Bronchial epithelial cell (primary cell): ENCODE data around the gene DOK6. TPM values are rescaled to one million over a fixed set of nuclear protein-coding genes. Genes with fewer than 3 reads are reported as not detected.

ENCODE experiments used
- DNase-seq: peaks from one replicate; pipeline ENCODE4 v3.0.0-alpha.2; 2010; ENCODE audit warnings: low read depth
- FAIRE-seq: peaks from 2 replicates; lab custom pipeline; 2011; peaks lifted over from hg19 to GRCh38; lab: Jason Lieb, UNC
- H3K27me3 ChIP-seq: 2 replicates; pipeline ENCODE4 v1.5.1; 2011; ENCODE audit warnings: low read length; ENCODE audit not compliant: control insufficient read depth, insufficient read depth
- H3K36me3 ChIP-seq: 2 replicates; pipeline ENCODE4 v1.5.1; 2011; ENCODE audit warnings: low read length; ENCODE audit not compliant: control insufficient read depth, insufficient read depth
- H3K4me3 ChIP-seq: 2 replicates; pipeline ENCODE4 v1.5.1; 2011; ENCODE audit warnings: mild to moderate bottlenecking, low read depth, low read length, control low read depth
- total RNA-seq: library from RNA; depleted of rRNA; stranded (reverse); fragments of >200 nt; gene quantifications from 2 replicates; pipeline ENCODE4 v1.2.1, GENCODE V29; 2014
- TF ChIP-seq, protein P1 (sequence below): IDR thresholded peaks from 2 replicates; pipeline ENCODE4 v1.5.1; 2011; ENCODE audit warnings: mild to moderate bottlenecking, moderate library complexity, low read length, control low read depth, inconsistent platforms; ENCODE audit not compliant: insufficient read depth, severe bottlenecking

The DOK6 gene
- total RNA-seq, 1 donor from 2014 or later = not detected

GRCh38 chr18:69686861-69687260 is 286.2 kb downstream of the DOK6 start:
- DNase-seq (no peak), FAIRE-seq (no peak)
- Histone ChIP-seq H3K27me3 (no peaks in the 10 kb centered on the region), H3K4me3 (no peak overlapping the region), H3K36me3 (no peaks in the 10 kb centered on the region)
- TF ChIP-seq, protein P1, sequence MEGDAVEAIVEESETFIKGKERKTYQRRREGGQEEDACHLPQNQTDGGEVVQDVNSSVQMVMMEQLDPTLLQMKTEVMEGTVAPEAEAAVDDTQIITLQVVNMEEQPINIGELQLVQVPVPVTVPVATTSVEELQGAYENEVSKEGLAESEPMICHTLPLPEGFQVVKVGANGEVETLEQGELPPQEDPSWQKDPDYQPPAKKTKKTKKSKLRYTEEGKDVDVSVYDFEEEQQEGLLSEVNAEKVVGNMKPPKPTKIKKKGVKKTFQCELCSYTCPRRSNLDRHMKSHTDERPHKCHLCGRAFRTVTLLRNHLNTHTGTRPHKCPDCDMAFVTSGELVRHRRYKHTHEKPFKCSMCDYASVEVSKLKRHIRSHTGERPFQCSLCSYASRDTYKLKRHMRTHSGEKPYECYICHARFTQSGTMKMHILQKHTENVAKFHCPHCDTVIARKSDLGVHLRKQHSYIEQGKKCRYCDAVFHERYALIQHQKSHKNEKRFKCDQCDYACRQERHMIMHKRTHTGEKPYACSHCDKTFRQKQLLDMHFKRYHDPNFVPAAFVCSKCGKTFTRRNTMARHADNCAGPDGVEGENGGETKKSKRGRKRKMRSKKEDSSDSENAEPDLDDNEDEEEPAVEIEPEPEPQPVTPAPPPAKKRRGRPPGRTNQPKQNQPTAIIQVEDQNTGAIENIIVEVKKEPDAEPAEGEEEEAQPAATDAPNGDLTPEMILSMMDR = no peak

GRCh38 chr18:69689121-69689759 is 288.6 kb downstream of the DOK6 start:
- no peak for FAIRE-seq
- H3K4me3 ChIP-seq = no peak overlapping the region

GRCh38 chr18:69691008-69691760 is 290.5 kb downstream of the DOK6 start:
- no peak for FAIRE-seq
- TF ChIP-seq, protein P1 = no peak
- no peak for DNase-seq
- Histone ChIP-seq H3K4me3 (no peak overlapping the region), H3K27me3 (no peaks in the 10 kb centered on the region), H3K36me3 (no peaks in the 10 kb centered on the region)

More at GRCh38 chr18:69689121-69689759, 288.6 kb downstream of the DOK6 start:
- Histone ChIP-seq H3K27me3 (no peaks in the 10 kb centered on the region), H3K36me3 (no peaks in the 10 kb centered on the region)
- no peak for DNase-seq
- TF ChIP-seq, protein P1 = no peak

GRCh38 chr18:69697069-69697468 is 296.4 kb downstream of the DOK6 start:
- FAIRE-seq = no peak
- no peak for DNase-seq
- TF ChIP-seq, protein P1 = no peak
- Histone ChIP-seq H3K36me3 (no peaks in the 10 kb centered on the region), H3K27me3 (no peaks in the 10 kb centered on the region), H3K4me3 (no peak overlapping the region)

DNA sequence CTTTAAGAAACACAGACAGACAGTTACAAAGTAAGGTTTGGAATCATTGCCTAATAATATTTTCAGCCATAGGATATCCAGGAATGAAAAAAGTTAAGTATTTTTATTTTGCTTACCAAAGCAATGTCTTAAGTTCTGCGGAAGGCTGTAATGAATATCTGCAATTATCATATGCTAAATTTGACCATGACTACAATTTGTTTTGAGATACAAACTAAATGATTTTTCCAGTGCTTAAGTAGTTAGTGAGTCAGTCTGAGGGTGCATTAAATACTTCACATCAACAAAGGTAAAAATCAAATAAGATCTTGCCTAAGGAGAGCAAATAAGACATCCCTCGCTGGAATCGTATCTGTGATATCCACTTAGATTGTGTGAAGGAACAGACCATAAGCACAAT is 297.0 kb downstream of the DOK6 start:
- Histone ChIP-seq H3K36me3 (no peaks in the 10 kb centered on the region), H3K27me3 (no peaks in the 10 kb centered on the region), H3K4me3 (no peak overlapping the region)
- DNase-seq (no peak), FAIRE-seq (no peak)
- TF ChIP-seq, protein P1 = no peak

DNA sequence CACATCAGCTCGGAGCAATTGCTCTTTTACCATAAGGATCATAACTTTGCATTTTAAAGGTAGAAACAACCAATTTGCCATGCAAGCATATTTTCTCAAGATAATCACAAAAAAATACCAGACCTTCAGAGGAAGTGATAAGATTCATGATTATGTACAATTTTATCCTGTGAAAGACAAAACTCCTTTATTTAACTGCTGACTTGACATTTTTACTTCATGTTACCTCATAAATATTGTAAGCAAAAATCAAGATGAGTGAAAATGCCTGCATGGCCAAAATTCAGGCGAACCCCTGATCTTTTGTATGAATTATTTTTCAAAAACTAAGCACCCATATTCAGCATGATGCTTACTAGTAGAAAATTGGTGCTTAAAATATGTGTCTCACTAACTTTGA is 300.6 kb downstream of the DOK6 start:
- H3K36me3 ChIP-seq = no peaks in the 10 kb centered on the region
- FAIRE-seq = no peak
- TF ChIP-seq, protein P1 = no peak
- DNase-seq = no peak
- no peaks in the 10 kb centered on the region for H3K27me3 ChIP-seq
- H3K4me3 ChIP-seq = no peak overlapping the region
